Stomach (tissue), 4 donors: ENCODE measurements around the gene ESPL1.

Experiments used
- CTCF ChIP-seq, 7 experiments: fragments of 450-650 bp in 4 of 7; fragments of 200-600 bp in 3 of 7; sonication (generic) in 3 of 7; IDR thresholded peaks; one replicate each; pipeline ENCODE4 v1.5.1; 2016 to 2019; ENCODE audit warnings: antibody characterized with exemption in 7 of 7, control low read depth in 2 of 7, mild to moderate bottlenecking in 1 of 7
- POLR2A ChIP-seq, 4 donors: fragments of 450-650 bp; IDR thresholded peaks; one replicate each; pipeline ENCODE4 v1.6.1; 2016; ENCODE audit warnings: antibody characterized with exemption in 4 of 4, control low read depth in 2 of 4, mild to moderate bottlenecking in 1 of 4, moderate library complexity in 1 of 4

- no peak for TF ChIP-seq POLR2A (IDR thresholded peaks at IDR 0.05)
- TF ChIP-seq CTCF (IDR thresholded peaks at IDR 0.05), result no peak
Observed at GRCh38 chr12:53252349-53252916, 15.7 kb upstream of the ESPL1 start.
